Neural crest cell (in vitro differentiated cells): Measurements from ENCODE around the gene SLC66A3. TPM values are rescaled to one million over a fixed set of nuclear protein-coding genes. Genes with fewer than 3 reads are reported as not detected.

Experiments used
- DNase-seq: peaks from one replicate; pipeline ENCODE4 v3.0.0; 2021; ENCODE audit warnings: low read depth, mixed read lengths, low spot score
- H3K27ac Mint-ChIP-seq: one replicate; pipeline ENCODE4 v1.8.0; 2021; ENCODE audit warnings: mild to moderate bottlenecking, mixed read lengths; ENCODE audit not compliant: unreplicated experiment
- H3K27me3 Mint-ChIP-seq: 2 replicates; pipeline ENCODE4 v1.8.0; 2021; ENCODE audit warnings: low read depth, mild to moderate bottlenecking, mixed read lengths
- H3K36me3 Mint-ChIP-seq: 2 replicates; pipeline ENCODE4 v1.8.0; 2021; ENCODE audit warnings: low read depth, mild to moderate bottlenecking, mixed read lengths
- H3K4me1 Mint-ChIP-seq: 2 replicates; pipeline ENCODE4 v1.8.0; 2021; ENCODE audit warnings: mixed read lengths
- H3K4me3 Mint-ChIP-seq: one replicate; pipeline ENCODE4 v1.8.0; 2021; ENCODE audit warnings: mild to moderate bottlenecking, mixed read lengths
- H3K9me3 Mint-ChIP-seq: 2 replicates; pipeline ENCODE4 v1.8.0; 2021; ENCODE audit warnings: mixed read lengths
- total RNA-seq: library from RNA; stranded (reverse); gene quantifications from 2 replicates; pipeline ENCODE4 v1.2.1, GENCODE V29; 2021
- TF ChIP-seq, protein P1 (sequence below): fragments of 200-600 bp; sonication (generic); conservative IDR thresholded peaks from 2 replicates; pipeline ENCODE4 v1.5.0; 2021; ENCODE audit warnings: antibody characterized with exemption, mild to moderate bottlenecking

Gene SLC66A3
- total RNA-seq, 1 donor from 2014 or later = 5.1 TPM

DNA sequence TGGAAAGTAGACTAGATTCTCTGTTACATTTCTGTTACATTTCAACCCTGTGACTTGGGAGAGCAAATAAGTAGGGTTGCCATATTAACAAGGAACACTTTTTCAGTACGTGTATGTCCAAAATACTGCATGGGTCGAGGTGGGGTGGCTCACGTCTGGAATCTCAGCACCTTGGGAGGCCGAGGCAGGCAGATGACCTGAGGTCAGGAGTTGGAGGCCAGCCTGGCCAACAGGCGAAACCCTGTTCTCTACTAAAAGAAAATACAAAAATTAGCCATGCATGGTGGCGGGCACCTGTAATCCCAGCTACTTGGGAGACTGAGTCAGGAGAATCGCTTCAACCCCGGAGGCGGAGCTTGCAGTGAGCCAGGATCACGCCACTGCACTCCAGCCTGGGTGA, 11.2 kb downstream of the SLC66A3 start:
- H3K4me1 Mint-ChIP-seq = peaks cover 10% of the 10 kb centered on the region
- no peak for DNase-seq
- H3K27me3 Mint-ChIP-seq = no peaks in the 10 kb centered on the region
- no peaks in the 10 kb centered on the region for H3K36me3 Mint-ChIP-seq
- no peak overlapping the region for H3K4me3 Mint-ChIP-seq
- TF ChIP-seq, protein P1, sequence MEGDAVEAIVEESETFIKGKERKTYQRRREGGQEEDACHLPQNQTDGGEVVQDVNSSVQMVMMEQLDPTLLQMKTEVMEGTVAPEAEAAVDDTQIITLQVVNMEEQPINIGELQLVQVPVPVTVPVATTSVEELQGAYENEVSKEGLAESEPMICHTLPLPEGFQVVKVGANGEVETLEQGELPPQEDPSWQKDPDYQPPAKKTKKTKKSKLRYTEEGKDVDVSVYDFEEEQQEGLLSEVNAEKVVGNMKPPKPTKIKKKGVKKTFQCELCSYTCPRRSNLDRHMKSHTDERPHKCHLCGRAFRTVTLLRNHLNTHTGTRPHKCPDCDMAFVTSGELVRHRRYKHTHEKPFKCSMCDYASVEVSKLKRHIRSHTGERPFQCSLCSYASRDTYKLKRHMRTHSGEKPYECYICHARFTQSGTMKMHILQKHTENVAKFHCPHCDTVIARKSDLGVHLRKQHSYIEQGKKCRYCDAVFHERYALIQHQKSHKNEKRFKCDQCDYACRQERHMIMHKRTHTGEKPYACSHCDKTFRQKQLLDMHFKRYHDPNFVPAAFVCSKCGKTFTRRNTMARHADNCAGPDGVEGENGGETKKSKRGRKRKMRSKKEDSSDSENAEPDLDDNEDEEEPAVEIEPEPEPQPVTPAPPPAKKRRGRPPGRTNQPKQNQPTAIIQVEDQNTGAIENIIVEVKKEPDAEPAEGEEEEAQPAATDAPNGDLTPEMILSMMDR = no peak
- no peak overlapping the region for H3K27ac Mint-ChIP-seq
- no peaks in the 10 kb centered on the region for H3K9me3 Mint-ChIP-seq

GRCh38 chr2:11168488-11168887, 13.2 kb downstream of the SLC66A3 start:
- H3K9me3 Mint-ChIP-seq = no peaks in the 10 kb centered on the region
- H3K4me3 Mint-ChIP-seq = no peak overlapping the region
- no peak for DNase-seq
- H3K27me3 Mint-ChIP-seq = no peaks in the 10 kb centered on the region
- peak overlapping the region; percentile 15 for H3K27ac Mint-ChIP-seq
- TF ChIP-seq, protein P1 = no peak
- H3K4me1 Mint-ChIP-seq = peaks cover 10% of the 10 kb centered on the region
- no peaks in the 10 kb centered on the region for H3K36me3 Mint-ChIP-seq

DNA sequence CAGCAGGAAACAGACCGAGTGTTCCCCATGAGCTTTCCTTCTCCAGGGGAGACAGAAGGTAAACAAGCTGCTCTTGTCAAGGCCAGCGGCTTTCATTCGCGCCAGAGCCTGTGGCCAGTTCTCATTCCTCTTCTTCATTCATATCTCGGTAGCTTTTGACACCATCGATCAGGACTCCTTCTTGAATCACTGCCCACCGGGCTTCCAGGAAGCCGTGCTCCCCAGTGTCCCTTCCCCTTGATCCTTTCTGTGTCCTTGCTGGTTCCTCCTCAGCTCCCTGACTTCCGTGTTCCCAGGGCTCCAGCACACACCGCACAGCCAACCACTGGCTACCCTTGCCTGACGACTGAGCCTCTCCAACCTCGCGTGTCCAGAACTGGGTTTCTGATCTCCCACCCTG, 14.1 kb downstream of the SLC66A3 start:
- no peaks in the 10 kb centered on the region for H3K36me3 Mint-ChIP-seq
- H3K4me1 Mint-ChIP-seq = peaks cover 4% of the 10 kb centered on the region
- H3K27me3 Mint-ChIP-seq = no peaks in the 10 kb centered on the region
- no peak overlapping the region for H3K4me3 Mint-ChIP-seq
- no peak overlapping the region for H3K27ac Mint-ChIP-seq
- H3K9me3 Mint-ChIP-seq = no peaks in the 10 kb centered on the region
- TF ChIP-seq, protein P1 = no peak
- no peak for DNase-seq

GRCh38 chr2:11174222-11174621, 19.0 kb downstream of the SLC66A3 start:
- peak overlapping the region; percentile 12 for H3K27ac Mint-ChIP-seq
- no peaks in the 10 kb centered on the region for H3K27me3 Mint-ChIP-seq
- H3K9me3 Mint-ChIP-seq = no peaks in the 10 kb centered on the region
- TF ChIP-seq, protein P1 = no peak
- no peak for DNase-seq
- H3K4me1 Mint-ChIP-seq = peaks cover 12% of the 10 kb centered on the region
- peaks cover 4% of the 10 kb centered on the region for H3K36me3 Mint-ChIP-seq
- no peak overlapping the region for H3K4me3 Mint-ChIP-seq

DNA sequence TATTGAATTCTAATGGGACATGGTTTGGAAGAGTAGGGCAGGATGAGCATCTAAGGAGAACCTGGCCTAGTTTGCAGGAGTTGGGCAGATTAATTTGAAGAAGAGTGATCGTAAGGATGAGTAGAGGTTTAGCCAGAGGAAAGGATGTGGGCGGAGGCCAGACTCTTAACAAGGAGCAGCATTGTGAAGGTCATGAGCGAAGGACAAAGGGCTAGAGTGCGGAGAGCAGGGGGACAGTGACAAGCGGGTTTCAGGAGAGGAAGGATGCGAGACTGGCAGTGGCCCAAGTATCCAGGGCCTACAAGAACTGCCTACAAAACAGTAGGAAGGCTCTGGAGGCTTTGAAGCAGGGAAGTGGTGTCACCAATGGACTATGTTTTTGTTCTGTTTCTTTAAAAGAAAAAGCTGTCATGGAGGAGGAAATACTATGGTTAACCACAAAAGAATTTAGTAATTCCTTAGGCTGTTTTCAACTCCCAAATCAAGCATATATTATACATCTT, 20.1 kb downstream of the SLC66A3 start:
- peak overlapping the region; percentile 6 for H3K27ac Mint-ChIP-seq
- no peaks in the 10 kb centered on the region for H3K27me3 Mint-ChIP-seq
- peaks cover 4% of the 10 kb centered on the region for H3K36me3 Mint-ChIP-seq
- H3K9me3 Mint-ChIP-seq = no peaks in the 10 kb centered on the region
- TF ChIP-seq, protein P1 = no peak
- H3K4me3 Mint-ChIP-seq = no peak overlapping the region
- peaks cover 12% of the 10 kb centered on the region for H3K4me1 Mint-ChIP-seq
- DNase-seq = no peak
